NCI-H2227 (cell line): Measurements from ENCODE around the gene SLC1A2.

Source experiments
- DNase-seq: peaks from one replicate; lab custom pipeline; 2025; ENCODE audit not compliant: unreplicated experiment; lab: John Stamatoyannopoulos, UW

Gene SLC1A2

GRCh38 chr11:35247428-35247827 lies 171.9 kb downstream of the SLC1A2 start:
- no peak for DNase-seq

GRCh38 chr11:35246745-35247144 lies 172.6 kb downstream of the SLC1A2 start:
- no peak for DNase-seq

- DNase-seq = no peak
Observed at GRCh38 chr11:35245786-35246185, 173.6 kb downstream of the SLC1A2 start.

- no peak for DNase-seq
Observed at GRCh38 chr11:35245056-35245455, 174.3 kb downstream of the SLC1A2 start.

GRCh38 chr11:35243774-35244173 lies 175.6 kb downstream of the SLC1A2 start:
- no peak for DNase-seq

- no peak for DNase-seq
Observed at GRCh38 chr11:35242412-35243242, 176.7 kb downstream of the SLC1A2 start.

- DNase-seq = no peak
Observed at GRCh38 chr11:35241531-35241930, 177.8 kb downstream of the SLC1A2 start.

- no peak for DNase-seq
Observed at GRCh38 chr11:35241083-35241482, 178.3 kb downstream of the SLC1A2 start.

GRCh38 chr11:35239471-35240075 lies 179.8 kb downstream of the SLC1A2 start:
- DNase-seq = no peak

GRCh38 chr11:35238882-35239281 lies 180.5 kb downstream of the SLC1A2 start:
- DNase-seq = no peak

GRCh38 chr11:35237860-35238715 lies 181.3 kb downstream of the SLC1A2 start:
- peak; percentile 39 for DNase-seq

- DNase-seq = peak; percentile 5
Observed at GRCh38 chr11:35237351-35237750, 182.0 kb downstream of the SLC1A2 start.

- no peak for DNase-seq
Observed at GRCh38 chr11:35236667-35237003, 182.7 kb downstream of the SLC1A2 start.

GRCh38 chr11:35235936-35236666 lies 183.3 kb downstream of the SLC1A2 start:
- no peak for DNase-seq

GRCh38 chr11:35235498-35235897 lies 183.9 kb downstream of the SLC1A2 start:
- DNase-seq = no peak

GRCh38 chr11:35235157-35235468 lies 184.2 kb downstream of the SLC1A2 start:
- DNase-seq = no peak

GRCh38 chr11:35234460-35235156 lies 184.8 kb downstream of the SLC1A2 start:
- no peak for DNase-seq

GRCh38 chr11:35233518-35233917 lies 185.8 kb downstream of the SLC1A2 start:
- no peak for DNase-seq

- no peak for DNase-seq
Observed at GRCh38 chr11:35232891-35233330, 186.4 kb downstream of the SLC1A2 start.

GRCh38 chr11:35231076-35231860 lies 188.1 kb downstream of the SLC1A2 start:
- no peak for DNase-seq
